HG02938 (cell line): Measurements from ENCODE around the gene SST.
"Not testable (repeated sequence)": the region's sequence is repeated elsewhere in the genome, so short reads cannot be mapped to it uniquely, and the experiment has no call there.

Source experiments
- ATAC-seq: cut with Tn5 transposase; IDR thresholded peaks from one replicate; pipeline ENCODE4 v1.9.1; 2021; ENCODE audit warnings: mild to moderate bottlenecking, moderate library complexity; ENCODE audit not compliant: unreplicated experiment

The SST gene

GRCh38 chr3:187684880-187685279 is 14.7 kb upstream of the SST start:
- ATAC-seq: no peak

- no peak for ATAC-seq
These were observed 14.2 kb upstream of the SST start for GRCh38 chr3:187684444-187684843.

- ATAC-seq: not testable (repeated sequence)
These were observed 11.6 kb upstream of the SST start for GRCh38 chr3:187681756-187682155.

GRCh38 chr3:187679638-187680396 is 9.6 kb upstream of the SST start:
- peak; percentile 81 for ATAC-seq

- ATAC-seq: no peak
These were observed 8.6 kb upstream of the SST start for GRCh38 chr3:187678726-187679268.

GRCh38 chr3:187677604-187678003 is 7.4 kb upstream of the SST start:
- no peak for ATAC-seq

- no peak for ATAC-seq
These were observed 2.8 kb upstream of the SST start for GRCh38 chr3:187673012-187673411.

- no peak for ATAC-seq
These were observed 2.7 kb downstream of the SST start for GRCh38 chr3:187667526-187667925.

GRCh38 chr3:187665764-187666402 is 4.3 kb downstream of the SST start:
- no peak for ATAC-seq

- no peak for ATAC-seq
These were observed 5.2 kb downstream of the SST start for GRCh38 chr3:187665010-187665409.

- no peak for ATAC-seq
These were observed 7.3 kb downstream of the SST start for GRCh38 chr3:187662848-187663409.

GRCh38 chr3:187661267-187661666 is 8.9 kb downstream of the SST start:
- no peak for ATAC-seq

GRCh38 chr3:187651282-187651681 is 18.9 kb downstream of the SST start:
- ATAC-seq: no peak

GRCh38 chr3:187648177-187648576 is 22.0 kb downstream of the SST start:
- ATAC-seq: peak; percentile 98

GRCh38 chr3:187646906-187647660 is 23.1 kb downstream of the SST start:
- ATAC-seq: no peak

- not testable (repeated sequence) for ATAC-seq
These were observed 24.8 kb downstream of the SST start for GRCh38 chr3:187645379-187645778.

GRCh38 chr3:187642861-187643260 is 27.3 kb downstream of the SST start:
- ATAC-seq: no peak

GRCh38 chr3:187641320-187642016 is 28.7 kb downstream of the SST start:
- no peak for ATAC-seq

GRCh38 chr3:187640569-187641059 is 29.6 kb downstream of the SST start:
- ATAC-seq: no peak

- no peak for ATAC-seq
These were observed 30.1 kb downstream of the SST start for GRCh38 chr3:187639927-187640568.
